GM12872 (cell line): ENCODE measurements around the gene ARID5A.

Source experiments
- TF ChIP-seq, protein P1 (sequence below): IDR thresholded peaks from 3 replicates; pipeline ENCODE4 v1.5.1; 2011; ENCODE audit warnings: low read depth, mild to moderate bottlenecking, low read length, moderate library complexity; ENCODE audit not compliant: insufficient read depth

The ARID5A gene

DNA sequence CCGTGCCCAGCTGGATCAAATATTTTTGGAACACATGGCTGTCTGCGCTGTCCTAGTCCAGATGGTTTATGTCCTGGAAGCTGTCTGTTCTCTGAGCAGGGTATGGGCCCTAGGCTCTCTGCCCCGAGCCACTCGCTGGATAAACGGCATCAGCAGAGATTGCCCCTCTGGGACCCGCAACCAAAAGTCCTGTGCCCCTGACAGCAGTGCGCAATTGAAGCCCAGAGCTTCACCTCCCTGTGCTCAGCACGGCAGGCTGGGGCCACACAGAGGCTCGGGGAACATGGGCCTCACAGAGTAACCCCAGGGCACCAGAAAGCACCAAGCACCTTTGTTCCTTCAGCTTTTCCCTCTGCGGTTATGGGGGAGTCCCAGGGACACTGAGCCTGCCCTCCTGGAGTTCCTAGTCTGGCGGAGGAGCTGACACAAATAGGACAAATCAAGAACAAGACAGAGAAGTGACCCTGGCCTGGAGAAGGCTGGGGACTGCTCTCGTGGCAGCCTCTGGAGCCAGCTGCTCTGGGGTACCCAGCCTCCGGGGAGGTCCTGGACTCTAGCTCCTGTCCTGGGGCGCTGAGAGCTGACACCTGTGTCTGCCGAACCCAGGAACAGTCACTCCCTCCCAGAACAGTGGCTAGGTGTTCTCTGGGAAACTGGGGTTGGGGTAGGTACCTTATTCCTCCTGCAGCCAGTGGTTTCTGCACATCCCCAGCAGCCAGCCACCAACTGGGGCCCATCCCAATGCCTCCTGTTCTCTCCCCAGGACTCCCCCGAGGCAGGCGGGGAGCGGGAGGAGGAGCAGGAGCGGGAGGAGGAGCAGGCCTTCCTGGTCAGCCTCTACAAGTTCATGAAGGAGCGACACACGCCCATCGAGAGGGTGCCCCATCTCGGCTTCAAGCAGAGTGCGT, 12.3 kb downstream of the ARID5A start:
- TF ChIP-seq, protein P1, sequence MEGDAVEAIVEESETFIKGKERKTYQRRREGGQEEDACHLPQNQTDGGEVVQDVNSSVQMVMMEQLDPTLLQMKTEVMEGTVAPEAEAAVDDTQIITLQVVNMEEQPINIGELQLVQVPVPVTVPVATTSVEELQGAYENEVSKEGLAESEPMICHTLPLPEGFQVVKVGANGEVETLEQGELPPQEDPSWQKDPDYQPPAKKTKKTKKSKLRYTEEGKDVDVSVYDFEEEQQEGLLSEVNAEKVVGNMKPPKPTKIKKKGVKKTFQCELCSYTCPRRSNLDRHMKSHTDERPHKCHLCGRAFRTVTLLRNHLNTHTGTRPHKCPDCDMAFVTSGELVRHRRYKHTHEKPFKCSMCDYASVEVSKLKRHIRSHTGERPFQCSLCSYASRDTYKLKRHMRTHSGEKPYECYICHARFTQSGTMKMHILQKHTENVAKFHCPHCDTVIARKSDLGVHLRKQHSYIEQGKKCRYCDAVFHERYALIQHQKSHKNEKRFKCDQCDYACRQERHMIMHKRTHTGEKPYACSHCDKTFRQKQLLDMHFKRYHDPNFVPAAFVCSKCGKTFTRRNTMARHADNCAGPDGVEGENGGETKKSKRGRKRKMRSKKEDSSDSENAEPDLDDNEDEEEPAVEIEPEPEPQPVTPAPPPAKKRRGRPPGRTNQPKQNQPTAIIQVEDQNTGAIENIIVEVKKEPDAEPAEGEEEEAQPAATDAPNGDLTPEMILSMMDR = no peak

DNA sequence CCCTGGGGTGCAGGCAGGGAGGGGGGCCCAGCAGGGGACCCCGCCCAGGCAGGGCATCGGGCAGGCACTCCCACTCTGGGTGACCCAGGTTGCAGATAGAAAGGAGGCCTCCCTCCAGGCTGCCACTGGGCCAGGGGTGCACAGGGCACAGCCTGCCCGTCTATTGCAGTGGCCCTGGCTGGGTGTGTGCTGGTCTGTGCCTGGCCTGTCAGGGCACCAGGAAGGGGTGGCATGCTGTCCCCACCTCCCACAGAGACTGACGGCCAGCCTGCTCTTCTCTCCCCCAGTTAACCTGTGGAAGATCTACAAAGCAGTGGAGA, 12.9 kb downstream of the ARID5A start:
- TF ChIP-seq, protein P1 = no peak

DNA sequence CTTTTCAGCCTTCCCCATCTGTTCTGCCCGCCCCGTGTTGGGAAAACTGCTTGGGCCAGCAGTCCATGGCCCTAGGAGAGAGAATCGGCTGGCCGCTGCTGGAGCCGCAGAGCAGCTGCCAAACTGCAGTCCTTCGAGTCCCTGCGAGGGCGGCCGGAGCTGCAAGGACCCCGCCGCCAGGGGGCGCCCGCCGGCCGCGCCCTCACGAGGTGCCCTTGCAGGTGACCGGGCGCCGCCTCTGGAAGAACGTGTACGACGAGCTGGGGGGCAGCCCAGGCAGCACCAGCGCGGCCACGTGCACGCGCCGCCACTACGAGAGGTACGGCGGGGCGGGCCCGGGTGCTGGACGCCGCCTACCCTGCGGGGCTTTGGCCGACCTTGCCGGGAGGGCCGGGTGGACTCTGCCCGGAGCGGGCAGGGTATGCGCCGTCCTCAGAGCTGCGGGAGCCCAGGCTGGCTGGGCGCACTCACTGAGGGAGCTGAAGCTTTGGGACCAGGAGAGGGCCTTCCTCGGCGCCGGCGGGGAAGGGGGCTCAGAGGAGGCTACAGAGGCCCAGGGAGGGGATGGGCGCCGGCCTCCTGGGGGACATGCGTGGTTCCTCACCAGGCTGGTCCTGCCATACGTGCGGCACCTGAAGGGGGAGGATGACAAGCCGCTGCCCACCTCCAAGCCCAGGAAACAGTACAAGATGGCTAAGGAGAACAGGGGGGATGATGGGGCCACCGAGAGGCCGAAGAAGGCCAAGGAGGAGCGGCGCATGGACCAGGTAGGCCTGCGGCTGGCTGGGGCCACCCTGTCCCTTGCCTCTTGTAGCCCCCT, 13.6 kb downstream of the ARID5A start:
- TF ChIP-seq, protein P1 = no peak

DNA sequence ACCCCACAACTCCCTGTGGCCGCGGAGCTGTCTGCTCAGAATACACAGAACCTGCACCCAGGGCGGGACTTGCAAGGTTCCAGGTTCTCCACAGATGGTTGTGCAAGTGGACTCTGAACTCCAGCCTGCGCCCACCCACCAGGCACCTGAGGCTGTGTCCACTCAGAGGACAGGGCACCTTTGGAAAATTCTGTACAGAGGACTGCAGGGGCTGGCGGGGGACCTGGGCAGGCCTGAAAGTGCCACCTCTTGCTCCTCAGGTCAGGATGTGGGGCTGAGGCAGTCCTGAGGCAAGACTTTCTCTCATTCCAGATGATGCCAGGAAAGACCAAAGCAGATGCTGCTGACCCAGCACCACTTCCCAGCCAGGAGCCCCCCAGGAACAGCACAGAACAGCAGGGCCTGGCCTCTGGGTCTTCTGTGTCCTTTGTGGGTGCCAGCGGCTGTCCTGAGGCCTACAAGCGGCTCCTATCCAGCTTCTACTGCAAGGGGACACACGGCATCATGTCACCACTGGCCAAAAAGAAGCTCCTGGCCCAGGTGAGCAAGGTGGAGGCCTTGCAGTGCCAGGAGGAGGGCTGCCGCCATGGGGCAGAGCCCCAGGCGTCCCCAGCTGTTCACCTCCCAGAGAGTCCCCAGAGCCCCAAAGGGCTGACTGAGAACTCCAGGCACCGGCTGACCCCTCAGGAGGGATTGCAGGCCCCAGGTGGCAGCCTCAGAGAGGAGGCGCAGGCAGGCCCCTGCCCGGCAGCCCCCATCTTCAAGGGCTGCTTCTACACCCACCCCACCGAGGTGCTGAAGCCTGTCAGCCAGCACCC, 14.4 kb downstream of the ARID5A start:
- TF ChIP-seq, protein P1 = no peak

DNA sequence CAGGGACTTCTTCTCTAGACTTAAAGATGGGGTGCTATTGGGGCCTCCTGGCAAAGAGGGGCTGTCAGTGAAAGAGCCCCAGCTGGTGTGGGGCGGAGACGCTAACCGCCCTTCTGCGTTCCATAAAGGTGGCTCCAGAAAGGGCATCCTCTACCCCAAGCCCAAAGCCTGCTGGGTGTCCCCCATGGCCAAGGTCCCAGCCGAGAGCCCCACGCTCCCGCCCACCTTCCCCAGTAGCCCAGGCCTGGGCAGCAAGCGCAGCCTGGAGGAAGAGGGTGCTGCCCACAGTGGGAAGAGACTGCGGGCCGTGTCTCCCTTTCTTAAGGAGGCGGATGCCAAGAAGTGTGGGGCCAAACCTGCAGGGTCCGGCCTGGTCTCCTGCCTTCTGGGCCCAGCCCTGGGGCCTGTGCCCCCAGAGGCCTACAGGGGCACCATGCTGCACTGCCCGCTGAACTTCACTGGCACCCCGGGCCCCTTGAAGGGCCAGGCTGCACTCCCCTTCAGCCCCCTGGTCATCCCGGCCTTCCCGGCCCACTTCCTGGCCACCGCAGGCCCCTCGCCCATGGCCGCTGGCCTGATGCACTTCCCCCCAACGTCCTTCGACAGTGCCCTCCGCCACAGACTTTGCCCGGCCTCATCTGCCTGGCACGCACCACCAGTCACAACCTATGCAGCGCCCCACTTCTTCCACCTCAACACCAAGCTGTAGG, 15.2 kb downstream of the ARID5A start:
- TF ChIP-seq, protein P1 = no peak

DNA sequence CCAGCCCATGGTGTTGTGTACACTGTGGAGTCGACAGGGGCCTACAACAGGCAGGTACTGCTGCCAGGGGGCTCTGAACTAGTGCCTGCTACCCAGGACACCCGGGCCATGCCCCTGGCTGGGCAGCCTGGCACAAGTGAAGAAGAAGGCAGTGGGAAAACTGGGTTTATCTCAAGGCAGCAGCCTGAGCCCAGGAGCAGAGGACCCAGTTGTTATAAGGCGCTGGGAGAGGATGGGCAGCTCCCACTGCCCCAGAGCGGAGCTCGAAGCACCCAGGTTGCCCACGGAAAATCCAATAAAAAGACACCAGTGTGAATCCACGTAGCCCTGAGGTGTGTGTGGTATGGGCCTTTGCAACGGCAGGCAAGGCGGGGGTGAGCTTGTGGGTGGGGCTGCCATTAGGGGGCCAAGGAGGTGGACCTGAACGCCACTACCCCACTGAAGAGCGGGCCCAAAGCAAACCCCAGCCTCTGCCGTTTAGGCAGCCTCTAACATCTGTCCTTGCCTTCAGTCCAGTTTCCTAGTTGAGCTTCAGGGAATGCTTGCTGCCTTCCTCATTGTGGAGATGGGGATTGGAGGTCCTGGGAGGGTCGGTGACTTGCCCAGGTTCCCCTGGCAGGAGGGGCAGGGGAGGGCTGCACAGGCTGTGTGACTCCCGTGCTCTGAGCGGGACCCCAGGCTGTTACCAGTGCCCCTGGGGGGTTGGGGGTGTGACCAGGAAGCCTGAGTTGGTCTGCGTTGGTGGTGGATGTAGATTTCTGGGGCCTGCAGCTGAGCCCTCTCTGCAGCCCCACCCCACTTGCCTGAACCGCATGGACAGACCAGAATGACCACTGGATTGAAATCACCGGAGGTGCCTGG, 16.0 kb downstream of the ARID5A start:
- TF ChIP-seq, protein P1 = no peak
